Hematopoietic multipotent progenitor cell treated with erythropoietin and hydrocortisone succinate and interleukin-3 and kit ligand, for 6 days (in vitro differentiated cells): ENCODE data around the gene CYP21A2.

Experiments
- DNase-seq: peaks from one replicate; pipeline ENCODE4 v3.0.0-alpha.2; 2015

The CYP21A2 gene

GRCh38 chr6:32084780-32085179 is 46.6 kb downstream of the CYP21A2 start:
- DNase-seq = no peak

GRCh38 chr6:32085759-32086459 is 47.7 kb downstream of the CYP21A2 start:
- no peak for DNase-seq

GRCh38 chr6:32086661-32087573 is 48.7 kb downstream of the CYP21A2 start:
- no peak for DNase-seq

- peak; percentile 92 for DNase-seq
These were observed 49.6 kb downstream of the CYP21A2 start for GRCh38 chr6:32087574-32088486.

GRCh38 chr6:32088487-32089049 is 50.4 kb downstream of the CYP21A2 start:
- DNase-seq = no peak

- DNase-seq = no peak
These were observed 51.0 kb downstream of the CYP21A2 start for GRCh38 chr6:32089082-32089828.
